OCI-LY1 (cell line): ENCODE measurements around the gene ZNF85.
"Not testable (repeated sequence)": the region's sequence is repeated elsewhere in the genome, so short reads cannot be mapped to it uniquely, and the experiment has no call there.

Experiments used
- H2AFZ ChIP-seq: fragments of 200-600 bp; sonication (generic), shearing (Covaris generic); 2 replicates; pipeline ENCODE4 v1.6.0; 2014; ENCODE audit warnings: antibody characterized with exemption, mild to moderate bottlenecking, low read length
- H3F3A ChIP-seq: fragments of 200-600 bp; sonication (generic), shearing (Covaris generic); 2 replicates; pipeline ENCODE4 v1.6.0; 2014; ENCODE audit warnings: mild to moderate bottlenecking, antibody characterized with exemption, low read length, moderate library complexity; ENCODE audit not compliant: insufficient read depth
- H3K27ac ChIP-seq: fragments of 200-600 bp; sonication (generic); 2 replicates; pipeline ENCODE4 v1.5.1; 2014; ENCODE audit warnings: low read length, mixed run types, mild to moderate bottlenecking, low read depth; ENCODE audit not compliant: poor library complexity, severe bottlenecking
- H3K27me3 ChIP-seq: fragments of 200-600 bp; sonication (generic); 2 replicates; pipeline ENCODE4 v1.6.0; 2014; ENCODE audit warnings: antibody characterized with exemption, mild to moderate bottlenecking, low read length, moderate library complexity; ENCODE audit not compliant: insufficient read depth
- H3K36me3 ChIP-seq: fragments of 200-600 bp; sonication (generic); 2 replicates; pipeline ENCODE4 v1.6.1; 2014; ENCODE audit warnings: mild to moderate bottlenecking, antibody characterized with exemption, low read length, moderate library complexity, mixed read lengths; ENCODE audit not compliant: insufficient read depth
- H3K4me1 ChIP-seq: fragments of 200-600 bp; sonication (generic); 2 replicates; pipeline ENCODE4 v1.5.1; 2014; ENCODE audit warnings: mild to moderate bottlenecking, low read length, moderate library complexity; ENCODE audit not compliant: insufficient read depth, severe bottlenecking
- H3K4me2 ChIP-seq: fragments of 200-600 bp; sonication (generic), shearing (Covaris generic); 2 replicates; pipeline ENCODE4 v1.6.1; 2014; ENCODE audit warnings: low read length
- H3K4me3 ChIP-seq: fragments of 200-600 bp; sonication (generic); 2 replicates; pipeline ENCODE4 v1.5.1; 2014; ENCODE audit warnings: low read length, low read depth, mild to moderate bottlenecking, mixed read lengths; ENCODE audit not compliant: poor library complexity, severe bottlenecking
- H3K79me2 ChIP-seq: fragments of 200-600 bp; shearing (Covaris generic); 2 replicates; pipeline ENCODE4 v1.6.1; 2016; ENCODE audit warnings: mixed run types, low read length, mixed read lengths; ENCODE audit not compliant: insufficient read depth
- H3K9ac ChIP-seq: fragments of 200-600 bp; sonication (generic), shearing (Covaris generic); 2 replicates; pipeline ENCODE4 v1.6.1; 2014; ENCODE audit warnings: mild to moderate bottlenecking, low read length, mixed read lengths
- H3K9me2 ChIP-seq: fragments of 200-600 bp; sonication (generic), shearing (Covaris generic); 2 replicates; pipeline ENCODE4 v1.6.1; 2014; ENCODE audit warnings: low read depth, mild to moderate bottlenecking, low read length, mixed read lengths
- H3K9me3 ChIP-seq: fragments of 200-600 bp; shearing (Covaris generic); 2 replicates; pipeline ENCODE4 v1.6.1; 2014; ENCODE audit warnings: low read length, mixed read lengths
- H4K20me1 ChIP-seq: fragments of 200-600 bp; sonication (generic), shearing (Covaris generic); 2 replicates; pipeline ENCODE4 v1.6.0; 2016; ENCODE audit warnings: mild to moderate bottlenecking, low read length; ENCODE audit not compliant: insufficient read depth
- EZH2 ChIP-seq: fragments of 200-600 bp; sonication (generic), shearing (Covaris generic); IDR thresholded peaks from 2 replicates; pipeline ENCODE4 v1.8.0; 2017; ENCODE audit warnings: borderline replicate concordance, mixed run types, mild to moderate bottlenecking, antibody characterized with exemption, low read length, moderate library complexity, mixed read lengths
- TF ChIP-seq, protein P1 (sequence below): fragments of 200-600 bp; sonication (generic), shearing (Covaris generic); IDR thresholded peaks from 2 replicates; pipeline ENCODE4 v1.5.1; 2017; ENCODE audit warnings: mild to moderate bottlenecking, antibody characterized with exemption, low read length, moderate library complexity, mixed read lengths

The ZNF85 gene

DNA sequence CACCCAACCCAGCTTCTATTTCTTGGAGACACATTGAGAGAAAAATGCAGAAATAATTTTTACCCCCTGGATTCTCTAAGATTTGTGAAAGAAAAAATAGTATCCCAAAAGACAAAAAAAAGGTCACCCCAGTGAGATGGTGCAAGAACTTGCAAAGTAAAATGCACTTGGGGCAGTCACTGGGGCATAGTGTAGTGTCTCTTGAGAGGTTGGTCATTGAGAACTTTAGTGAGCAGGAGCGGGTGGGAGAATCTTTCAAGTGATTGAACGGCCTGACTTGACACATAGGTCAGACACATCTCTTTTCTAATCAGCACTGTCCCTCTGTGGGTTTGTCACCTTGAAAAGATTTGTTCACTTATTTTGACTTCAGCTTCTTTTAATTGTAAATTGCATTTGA, 2.4 kb downstream of the ZNF85 start:
- Histone ChIP-seq H3K4me1 (peaks cover 14% of the 10 kb centered on the region), H3F3A (no peaks in the 10 kb centered on the region), H3K9ac (no peak overlapping the region), H3K27ac (no peak overlapping the region), H3K27me3 (no peaks in the 10 kb centered on the region), H3K79me2 (peaks cover 33% of the 10 kb centered on the region), H3K4me2 (no peak overlapping the region), H2AFZ (no peak overlapping the region), H3K9me3 (peaks cover 15% of the 10 kb centered on the region; the same call in 1 of the 2 replicates), H3K36me3 (peaks cover 31% of the 10 kb centered on the region), H4K20me1 (no peaks in the 10 kb centered on the region), H3K4me3 (no peak overlapping the region), H3K9me2 (no peaks in the 10 kb centered on the region)
- TF ChIP-seq, protein P1, sequence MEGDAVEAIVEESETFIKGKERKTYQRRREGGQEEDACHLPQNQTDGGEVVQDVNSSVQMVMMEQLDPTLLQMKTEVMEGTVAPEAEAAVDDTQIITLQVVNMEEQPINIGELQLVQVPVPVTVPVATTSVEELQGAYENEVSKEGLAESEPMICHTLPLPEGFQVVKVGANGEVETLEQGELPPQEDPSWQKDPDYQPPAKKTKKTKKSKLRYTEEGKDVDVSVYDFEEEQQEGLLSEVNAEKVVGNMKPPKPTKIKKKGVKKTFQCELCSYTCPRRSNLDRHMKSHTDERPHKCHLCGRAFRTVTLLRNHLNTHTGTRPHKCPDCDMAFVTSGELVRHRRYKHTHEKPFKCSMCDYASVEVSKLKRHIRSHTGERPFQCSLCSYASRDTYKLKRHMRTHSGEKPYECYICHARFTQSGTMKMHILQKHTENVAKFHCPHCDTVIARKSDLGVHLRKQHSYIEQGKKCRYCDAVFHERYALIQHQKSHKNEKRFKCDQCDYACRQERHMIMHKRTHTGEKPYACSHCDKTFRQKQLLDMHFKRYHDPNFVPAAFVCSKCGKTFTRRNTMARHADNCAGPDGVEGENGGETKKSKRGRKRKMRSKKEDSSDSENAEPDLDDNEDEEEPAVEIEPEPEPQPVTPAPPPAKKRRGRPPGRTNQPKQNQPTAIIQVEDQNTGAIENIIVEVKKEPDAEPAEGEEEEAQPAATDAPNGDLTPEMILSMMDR = no peak
- TF ChIP-seq EZH2 = no peak

DNA sequence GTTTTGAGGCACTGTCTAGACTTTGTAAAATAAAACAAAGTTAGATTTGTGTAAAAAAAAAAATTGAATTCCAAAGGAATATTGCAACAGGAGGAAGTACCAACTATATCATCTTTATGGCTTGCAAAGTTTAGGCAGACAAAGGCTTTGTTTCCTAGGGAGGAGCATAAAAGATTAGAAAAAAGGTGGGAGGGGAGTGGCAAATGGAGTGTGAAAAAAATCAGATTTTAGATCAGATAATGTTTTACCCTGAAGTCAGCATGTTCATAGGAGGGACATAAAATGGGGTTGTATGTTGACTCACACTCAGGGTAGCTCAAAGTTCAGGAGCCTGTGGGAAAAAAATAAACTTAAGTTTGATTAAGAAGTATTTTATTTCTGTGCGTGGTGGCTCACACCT, 3.7 kb downstream of the ZNF85 start:
- H3K4me1 ChIP-seq = peaks cover 14% of the 10 kb centered on the region
- no peak overlapping the region for H3K4me2 ChIP-seq
- H3K4me3 ChIP-seq = no peak overlapping the region
- peaks cover 17% of the 10 kb centered on the region; the same call in 1 of the 2 replicates for H3K9me3 ChIP-seq
- TF ChIP-seq, protein P1 = no peak
- TF ChIP-seq EZH2 = no peak
- H3K9me2 ChIP-seq = no peaks in the 10 kb centered on the region
- H3F3A ChIP-seq = no peaks in the 10 kb centered on the region
- H3K27ac ChIP-seq = no peak overlapping the region
- no peak overlapping the region for H3K9ac ChIP-seq
- H2AFZ ChIP-seq = no peak overlapping the region
- H3K36me3 ChIP-seq = peaks cover 39% of the 10 kb centered on the region
- peaks cover 35% of the 10 kb centered on the region for H3K79me2 ChIP-seq
- H4K20me1 ChIP-seq = no peaks in the 10 kb centered on the region
- H3K27me3 ChIP-seq = no peaks in the 10 kb centered on the region

DNA sequence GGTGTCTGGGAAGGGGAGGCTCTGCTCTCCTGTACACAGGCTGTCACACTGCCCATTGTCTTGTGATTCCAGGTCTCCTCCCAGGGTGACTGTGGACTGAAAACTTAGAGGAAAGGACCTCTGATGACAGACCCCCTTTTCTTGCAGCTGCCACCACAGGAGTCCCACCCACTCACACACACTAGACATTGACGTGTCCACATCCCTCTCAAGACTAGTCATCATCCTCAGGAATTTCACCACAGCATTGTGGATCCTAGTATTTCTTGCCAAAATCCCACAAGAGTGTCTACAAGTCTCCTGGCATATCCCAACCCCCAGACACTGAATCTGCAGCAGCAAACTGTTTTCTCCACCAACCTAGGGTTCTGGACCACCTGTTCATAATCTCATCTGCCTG, 5.3 kb downstream of the ZNF85 start:
- H4K20me1 ChIP-seq = no peaks in the 10 kb centered on the region
- no peak overlapping the region for H3K27ac ChIP-seq
- peaks cover 53% of the 10 kb centered on the region for H3K36me3 ChIP-seq
- no peaks in the 10 kb centered on the region for H3K9me2 ChIP-seq
- TF ChIP-seq, protein P1 = no peak
- no peak for TF ChIP-seq EZH2
- no peak overlapping the region for H3K4me2 ChIP-seq
- H3F3A ChIP-seq = no peaks in the 10 kb centered on the region
- H3K4me3 ChIP-seq = no peak overlapping the region
- no peaks in the 10 kb centered on the region for H3K27me3 ChIP-seq
- no peak overlapping the region for H3K9ac ChIP-seq
- peaks cover 40% of the 10 kb centered on the region for H3K79me2 ChIP-seq
- H2AFZ ChIP-seq = no peak overlapping the region
- peaks cover 20% of the 10 kb centered on the region; the same call in 1 of the 2 replicates for H3K9me3 ChIP-seq
- H3K4me1 ChIP-seq = peaks cover 6% of the 10 kb centered on the region

DNA sequence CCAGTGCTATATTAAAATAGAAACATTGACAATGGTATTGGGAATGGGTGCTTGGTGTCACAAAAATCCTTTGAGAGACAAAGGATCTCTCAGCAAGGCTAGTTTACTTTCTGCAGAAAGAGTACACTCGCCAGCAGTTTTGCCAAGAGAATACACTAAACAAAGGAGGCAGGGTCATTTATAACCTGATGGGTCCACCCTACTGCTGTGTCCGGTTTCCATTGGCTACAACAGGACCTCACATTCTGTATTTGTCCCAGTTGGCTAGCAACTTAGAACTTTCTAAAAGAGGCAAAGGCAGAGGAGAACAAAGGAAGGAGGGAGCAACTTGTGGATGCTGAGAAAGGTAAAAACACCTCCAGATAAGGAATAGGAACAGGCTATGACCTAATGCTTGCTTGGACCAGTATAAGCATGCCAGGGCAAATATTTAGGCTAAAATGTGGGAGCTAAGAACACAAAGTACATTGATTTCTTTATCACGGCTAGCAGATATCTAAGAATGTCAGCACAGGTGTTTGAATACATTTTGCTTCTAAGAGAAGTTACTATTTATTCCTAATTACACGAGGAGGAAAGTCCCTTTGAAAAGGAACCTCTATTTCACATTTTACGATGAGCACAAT, 13.4 kb downstream of the ZNF85 start:
- peaks cover 10% of the 10 kb centered on the region; the same call in 1 of the 2 replicates for H3K9me3 ChIP-seq
- H3K4me2 ChIP-seq, H3K4me3 ChIP-seq, H3K9me2 ChIP-seq, H3K9ac ChIP-seq, H2AFZ ChIP-seq, H3K79me2 ChIP-seq, H3K4me1 ChIP-seq, H3F3A ChIP-seq, H4K20me1 ChIP-seq, H3K27me3 ChIP-seq, H3K27ac ChIP-seq: not testable (repeated sequence)
- peaks cover 95% of the 10 kb centered on the region for H3K36me3 ChIP-seq

DNA sequence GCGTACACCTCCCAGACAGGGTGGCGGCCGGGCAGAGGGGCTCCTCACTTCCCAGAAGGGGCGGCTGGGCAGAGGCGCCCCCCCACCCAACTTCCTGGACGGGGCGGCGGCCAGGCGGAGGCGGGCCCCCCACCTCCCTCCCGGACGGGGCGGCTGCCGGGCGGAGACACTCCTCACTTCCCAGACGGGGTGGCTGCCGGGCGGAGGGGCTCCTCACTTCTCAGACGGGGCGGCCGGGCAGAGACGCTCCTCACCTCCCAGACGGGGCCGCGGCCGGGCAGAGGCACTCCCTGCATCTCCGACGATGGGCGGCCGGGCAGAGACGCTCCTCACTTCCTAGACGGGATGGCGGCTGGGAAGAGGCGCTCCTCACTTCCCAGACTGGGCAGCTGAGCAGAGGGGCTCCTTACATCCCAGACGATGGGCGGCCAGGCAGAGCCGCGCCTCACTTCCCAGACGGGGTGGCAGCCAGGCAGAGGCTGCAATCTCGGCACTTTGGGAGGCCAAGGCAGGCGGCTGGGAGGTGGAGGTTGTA, 29.6 kb downstream of the ZNF85 start:
- peaks cover 21% of the 10 kb centered on the region for H3K36me3 ChIP-seq
- H3K27me3 ChIP-seq, H3K79me2 ChIP-seq, H3K4me1 ChIP-seq, H3K27ac ChIP-seq, H3K9ac ChIP-seq, H3F3A ChIP-seq, H2AFZ ChIP-seq, H3K9me2 ChIP-seq, H4K20me1 ChIP-seq, H3K4me2 ChIP-seq, H3K4me3 ChIP-seq: not testable (repeated sequence)
- peaks cover 28% of the 10 kb centered on the region for H3K9me3 ChIP-seq
